Thoracic aorta (tissue), 2 donors: ENCODE measurements around the gene PLEKHD1. TPM values are rescaled to one million over a fixed set of nuclear protein-coding genes. Genes with fewer than 3 reads are reported as not detected.

Source experiments
- ATAC-seq: fragments of 150-250 bp; one replicate; pipeline ENCODE4 v1.8.0; 2017; ENCODE audit warnings: low read depth; ENCODE audit not compliant: insufficient number of reproducible peaks, low FRiP score
- DNase-seq: peaks from one replicate; pipeline ENCODE4 v3.0.0-alpha.2; 2020; ENCODE audit warnings: low spot score
- H3K27ac ChIP-seq, 2 donors: fragments of 200-600 bp; sonication (generic); 1 replicate in 1 of 2; 2 replicates in 1 of 2; pipeline ENCODE4 v1.5.1; 2016; ENCODE audit warnings: mild to moderate bottlenecking in 2 of 2, moderate library complexity in 2 of 2
- H3K27me3 ChIP-seq: fragments of 200-600 bp; sonication (generic); replicated peaks from 2 replicates; pipeline ENCODE4 v1.6.0; 2016; ENCODE audit warnings: mild to moderate bottlenecking; ENCODE audit not compliant: insufficient read depth
- H3K36me3 ChIP-seq: fragments of 200-600 bp; sonication (generic); one replicate; pipeline ENCODE4 v1.5.1; 2016
- H3K4me1 ChIP-seq, 2 donors: fragments of 200-600 bp; sonication (generic); 1 replicate in 1 of 2; 2 replicates in 1 of 2; pipeline versions ENCODE4 v1.5.1 to v1.6.0; 2016; ENCODE audit warnings: low read depth in 2 of 2, mild to moderate bottlenecking in 1 of 2; ENCODE audit not compliant: control insufficient read depth in 1 of 2
- H3K4me3 ChIP-seq: fragments of 200-600 bp; sonication (generic); 2 replicates; pipeline ENCODE4 v1.5.1; 2016; ENCODE audit warnings: mild to moderate bottlenecking
- H3K9me3 ChIP-seq: fragments of 200-600 bp; sonication (generic); 2 replicates; pipeline ENCODE4 v1.5.1; 2016
- CTCF ChIP-seq: fragments of 200-600 bp; sonication (generic); IDR thresholded peaks from one replicate; pipeline ENCODE4 v1.5.1; 2019; ENCODE audit warnings: antibody characterized with exemption
- total RNA-seq, 2 donors: library from RNA; depleted of rRNA; stranded (reverse); fragments of >200 nt; gene quantifications; one replicate each; pipeline versions ENCODE4 v1.1.0 to v1.2.3, GENCODE V29; 2016

PLEKHD1 gene
- total RNA-seq, 2 donors from 2014 or later, result 0.14 to 0.49 TPM

GRCh38 chr14:69528143-69528542, 43.6 kb downstream of the PLEKHD1 start:
- Histone ChIP-seq H3K36me3 (no peaks in the 10 kb centered on the region), H3K27me3 (no peaks in the 10 kb centered on the region), H3K4me1 (no peaks in the 10 kb centered on the region), H3K27ac (no peak overlapping the region), H3K9me3 (no peaks in the 10 kb centered on the region), H3K4me3 (no peak overlapping the region)
- TF ChIP-seq CTCF, result no peak
- DNase-seq (no peak), ATAC-seq (no peak)

GRCh38 chr14:69528930-69529329, 44.4 kb downstream of the PLEKHD1 start:
- no peaks in the 10 kb centered on the region for H3K9me3 ChIP-seq
- TF ChIP-seq CTCF, result no peak
- no peaks in the 10 kb centered on the region for H3K4me1 ChIP-seq
- H3K36me3 ChIP-seq, result no peaks in the 10 kb centered on the region
- DNase-seq (no peak), ATAC-seq (no peak)
- H3K27ac ChIP-seq, result no peak overlapping the region
- H3K27me3 ChIP-seq, result no peaks in the 10 kb centered on the region
- H3K4me3 ChIP-seq, result no peak overlapping the region

- Histone ChIP-seq H3K36me3 (no peaks in the 10 kb centered on the region), H3K27ac (no peak overlapping the region), H3K9me3 (no peaks in the 10 kb centered on the region), H3K4me1 (no peaks in the 10 kb centered on the region), H3K27me3 (no peaks in the 10 kb centered on the region), H3K4me3 (no peak overlapping the region)
- no peak for TF ChIP-seq CTCF
- no peak for ATAC-seq
- no peak for DNase-seq
Measured at GRCh38 chr14:69529563-69529962, 45.0 kb downstream of the PLEKHD1 start.

- H3K4me1 ChIP-seq, result no peaks in the 10 kb centered on the region
- H3K4me3 ChIP-seq, result no peak overlapping the region
- H3K27me3 ChIP-seq, result no peaks in the 10 kb centered on the region
- TF ChIP-seq CTCF, result no peak
- no peaks in the 10 kb centered on the region for H3K9me3 ChIP-seq
- H3K36me3 ChIP-seq, result no peaks in the 10 kb centered on the region
- ATAC-seq, result no peak
- H3K27ac ChIP-seq, result no peak overlapping the region
- DNase-seq, result no peak
Measured at GRCh38 chr14:69530095-69530494, 45.6 kb downstream of the PLEKHD1 start.

GRCh38 chr14:69531135-69531534, 46.6 kb downstream of the PLEKHD1 start:
- no peaks in the 10 kb centered on the region for H3K4me1 ChIP-seq
- ATAC-seq (no peak), DNase-seq (no peak)
- H3K36me3 ChIP-seq, result no peaks in the 10 kb centered on the region
- H3K27me3 ChIP-seq, result no peaks in the 10 kb centered on the region
- no peak overlapping the region for H3K27ac ChIP-seq
- H3K9me3 ChIP-seq, result no peaks in the 10 kb centered on the region
- no peak for TF ChIP-seq CTCF
- H3K4me3 ChIP-seq, result no peak overlapping the region
